ENCODE data around the gene TBCK. TPM values are rescaled to one million over a fixed set of nuclear protein-coding genes. Genes with fewer than 3 reads are reported as not detected.
A peak's percentile ranks its signal among the peaks of the same experiment; 100 is the strongest.

TBCK gene
- total RNA-seq, 1 donor from 2014 or later: 16.3 TPM

DNA sequence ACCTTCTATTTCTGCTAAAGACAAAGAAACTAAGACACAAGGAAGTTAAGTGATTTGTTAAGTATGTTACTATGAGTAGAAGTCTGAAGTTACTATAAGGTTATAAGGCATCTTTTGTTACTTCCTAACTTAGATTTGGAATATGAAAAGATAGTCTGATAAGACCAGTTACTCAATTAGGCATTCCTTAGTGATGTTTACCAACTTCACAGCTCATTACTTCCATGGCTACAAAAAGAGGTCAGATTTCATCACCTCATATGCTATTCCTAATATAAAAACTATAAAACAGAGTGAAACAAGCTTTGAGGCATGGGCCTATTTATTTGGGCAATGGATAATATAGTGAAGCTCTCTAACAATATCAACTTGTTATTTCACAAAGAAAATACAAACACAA, 143.1 kb downstream of the TBCK start:
- TF ChIP-seq, protein P1, sequence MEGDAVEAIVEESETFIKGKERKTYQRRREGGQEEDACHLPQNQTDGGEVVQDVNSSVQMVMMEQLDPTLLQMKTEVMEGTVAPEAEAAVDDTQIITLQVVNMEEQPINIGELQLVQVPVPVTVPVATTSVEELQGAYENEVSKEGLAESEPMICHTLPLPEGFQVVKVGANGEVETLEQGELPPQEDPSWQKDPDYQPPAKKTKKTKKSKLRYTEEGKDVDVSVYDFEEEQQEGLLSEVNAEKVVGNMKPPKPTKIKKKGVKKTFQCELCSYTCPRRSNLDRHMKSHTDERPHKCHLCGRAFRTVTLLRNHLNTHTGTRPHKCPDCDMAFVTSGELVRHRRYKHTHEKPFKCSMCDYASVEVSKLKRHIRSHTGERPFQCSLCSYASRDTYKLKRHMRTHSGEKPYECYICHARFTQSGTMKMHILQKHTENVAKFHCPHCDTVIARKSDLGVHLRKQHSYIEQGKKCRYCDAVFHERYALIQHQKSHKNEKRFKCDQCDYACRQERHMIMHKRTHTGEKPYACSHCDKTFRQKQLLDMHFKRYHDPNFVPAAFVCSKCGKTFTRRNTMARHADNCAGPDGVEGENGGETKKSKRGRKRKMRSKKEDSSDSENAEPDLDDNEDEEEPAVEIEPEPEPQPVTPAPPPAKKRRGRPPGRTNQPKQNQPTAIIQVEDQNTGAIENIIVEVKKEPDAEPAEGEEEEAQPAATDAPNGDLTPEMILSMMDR (IDR thresholded peaks at IDR 0.05; ENCODE audit: insufficient read depth, low read length, severe bottlenecking): no peak
- no peak overlapping the region for H3K4me3 ChIP-seq (ENCODE audit: low read depth, low read length)
- H3K27me3 ChIP-seq (ENCODE audit: control insufficient read depth, insufficient read depth, low read length): no peaks in the 10 kb centered on the region
- FAIRE-seq (no peak), DNase-seq (ENCODE audit: low read depth) (peak; percentile 2)
- peaks cover 1% of the 10 kb centered on the region for H3K36me3 ChIP-seq (ENCODE audit: control insufficient read depth, insufficient read depth, low read length)

DNA sequence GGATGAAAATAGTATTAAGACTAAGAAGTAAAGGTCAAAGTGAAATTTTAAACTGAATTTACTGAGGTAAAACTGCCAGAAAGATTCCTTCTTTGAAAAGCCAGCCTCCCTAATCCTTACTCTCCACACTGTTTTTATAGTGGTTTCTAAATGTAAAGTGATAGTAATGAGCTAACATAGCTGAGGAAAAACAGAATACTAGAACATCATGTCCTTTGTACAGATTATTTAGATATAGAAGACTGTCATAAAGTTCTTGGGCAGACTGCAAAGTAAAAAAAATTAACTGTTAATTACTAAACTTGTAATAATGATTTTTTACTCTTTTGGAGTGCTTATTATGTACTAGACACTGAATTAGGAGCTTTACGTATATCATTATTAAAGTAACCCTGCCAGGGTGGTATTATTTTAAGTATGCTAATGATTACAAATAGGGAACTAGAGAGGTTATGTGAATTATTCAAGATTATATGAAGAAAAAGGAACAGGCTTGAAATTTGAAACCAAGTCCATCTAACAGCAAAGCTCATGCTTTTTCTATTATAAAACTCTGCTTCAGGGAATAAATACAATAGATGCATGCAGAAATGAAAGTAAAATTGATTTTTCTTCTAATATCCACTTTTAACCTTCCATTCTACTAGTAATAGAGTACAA, 150.5 kb downstream of the TBCK start:
- no peak for FAIRE-seq

DNA sequence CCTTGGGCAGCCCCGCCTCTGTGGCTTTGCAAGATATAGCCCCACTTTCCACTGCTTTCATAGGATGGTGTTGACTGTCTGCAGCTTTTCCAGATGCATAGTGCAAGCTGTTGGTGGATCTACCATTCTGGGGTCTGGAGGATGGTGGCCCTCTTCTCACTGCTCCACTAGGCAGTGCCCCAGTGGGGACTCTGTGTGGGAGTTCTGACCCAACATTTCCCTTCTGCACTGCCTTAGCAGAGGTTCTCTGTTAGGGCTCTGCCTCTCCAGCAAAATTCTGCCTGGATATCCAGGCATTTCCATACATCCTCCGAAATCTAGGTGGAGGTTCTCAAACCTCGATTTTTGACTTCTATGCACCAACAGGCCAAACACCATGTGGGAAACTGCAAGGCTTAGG, 153.7 kb downstream of the TBCK start:
- DNase-seq (ENCODE audit: low read depth): no peak
- Histone ChIP-seq H3K4me3 (ENCODE audit: low read depth, low read length) (no peak overlapping the region), H3K27me3 (ENCODE audit: control insufficient read depth, insufficient read depth, low read length) (no peaks in the 10 kb centered on the region), H3K36me3 (ENCODE audit: control insufficient read depth, insufficient read depth, low read length) (no peaks in the 10 kb centered on the region)
- TF ChIP-seq, protein P1 (IDR thresholded peaks at IDR 0.05; ENCODE audit: insufficient read depth, low read length, severe bottlenecking): no peak
- FAIRE-seq: no peak

More for the DNA sequence above, 150.5 kb downstream of the TBCK start:
- Histone ChIP-seq H3K4me3 (ENCODE audit: low read depth, low read length) (no peak overlapping the region), H3K36me3 (ENCODE audit: control insufficient read depth, insufficient read depth, low read length) (peaks cover 1% of the 10 kb centered on the region), H3K27me3 (ENCODE audit: control insufficient read depth, insufficient read depth, low read length) (no peaks in the 10 kb centered on the region)
- TF ChIP-seq, protein P1 (IDR thresholded peaks at IDR 0.05; ENCODE audit: insufficient read depth, low read length, severe bottlenecking): no peak
- DNase-seq (ENCODE audit: low read depth): no peak

DNA sequence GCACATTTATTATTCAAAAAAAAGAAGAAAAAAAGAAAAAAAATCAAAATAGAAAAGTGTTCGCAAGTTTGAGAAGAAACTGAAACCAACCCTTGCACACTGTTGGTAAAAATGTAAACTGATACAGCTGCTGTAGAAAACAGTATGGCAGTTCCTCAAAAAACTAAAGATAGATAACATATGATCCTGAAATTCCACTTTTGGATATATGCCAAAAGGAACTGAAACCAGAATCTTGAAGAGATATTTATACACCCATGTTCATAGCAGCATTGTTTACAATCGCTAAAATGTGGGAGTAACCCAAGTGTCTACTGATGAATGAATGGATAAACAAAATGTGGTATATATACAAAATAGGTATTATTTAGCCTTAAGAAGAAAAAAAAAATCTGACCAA, 155.4 kb downstream of the TBCK start:
- H3K27me3 ChIP-seq (ENCODE audit: control insufficient read depth, insufficient read depth, low read length): no peaks in the 10 kb centered on the region
- FAIRE-seq: no peak

DNA sequence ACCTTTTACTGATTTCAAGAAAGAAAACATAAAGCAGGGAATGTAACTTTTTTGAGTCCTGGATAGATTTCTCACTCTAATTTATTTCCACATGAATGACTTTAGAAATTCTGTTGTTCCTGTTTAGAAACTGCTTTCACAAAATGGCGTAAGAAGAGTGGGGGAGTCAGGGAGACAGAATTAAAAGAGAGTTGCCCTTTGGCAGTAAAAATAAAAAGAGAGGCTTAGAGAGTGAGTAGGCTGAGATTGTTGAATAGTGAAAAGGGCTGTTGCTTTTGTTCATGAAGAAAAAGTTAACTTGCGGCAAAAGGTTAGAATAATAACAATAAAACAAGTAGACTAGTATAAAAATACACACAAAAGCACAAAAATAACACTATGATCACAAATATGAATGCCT, 166.1 kb downstream of the TBCK start:
- Histone ChIP-seq H3K4me3 (ENCODE audit: low read depth, low read length) (no peak overlapping the region), H3K27me3 (ENCODE audit: control insufficient read depth, insufficient read depth, low read length) (no peaks in the 10 kb centered on the region), H3K36me3 (ENCODE audit: control insufficient read depth, insufficient read depth, low read length) (peaks cover 1% of the 10 kb centered on the region)
- TF ChIP-seq, protein P1 (IDR thresholded peaks at IDR 0.05; ENCODE audit: insufficient read depth, low read length, severe bottlenecking): no peak
- FAIRE-seq: no peak
- DNase-seq (ENCODE audit: low read depth): no peak

More for the DNA sequence above, 155.4 kb downstream of the TBCK start:
- DNase-seq (ENCODE audit: low read depth): no peak
- TF ChIP-seq, protein P1 (IDR thresholded peaks at IDR 0.05; ENCODE audit: insufficient read depth, low read length, severe bottlenecking): no peak
- no peaks in the 10 kb centered on the region for H3K36me3 ChIP-seq (ENCODE audit: control insufficient read depth, insufficient read depth, low read length)
- no peak overlapping the region for H3K4me3 ChIP-seq (ENCODE audit: low read depth, low read length)

DNA sequence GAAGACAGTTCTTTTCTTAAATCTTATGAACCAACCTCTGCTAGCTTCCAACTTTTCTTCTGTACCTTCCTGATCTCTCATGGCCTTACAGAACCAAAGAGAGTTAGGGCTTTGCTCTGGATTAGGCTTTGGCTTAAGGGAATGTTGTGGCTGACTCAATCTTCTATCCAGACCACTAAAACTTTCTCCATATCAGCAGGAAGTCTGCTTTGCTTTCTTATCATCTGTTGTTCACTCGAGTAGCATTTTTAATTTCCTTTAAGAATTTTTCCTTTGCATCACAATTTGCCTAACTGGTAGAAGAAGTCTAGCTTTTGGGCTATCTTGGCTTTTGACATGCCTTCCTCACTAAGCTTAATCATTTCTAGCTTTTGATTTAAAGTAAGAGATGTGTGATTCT, 167.0 kb downstream of the TBCK start:
- no peaks in the 10 kb centered on the region for H3K36me3 ChIP-seq (ENCODE audit: control insufficient read depth, insufficient read depth, low read length)
- TF ChIP-seq, protein P1 (IDR thresholded peaks at IDR 0.05; ENCODE audit: insufficient read depth, low read length, severe bottlenecking): no peak
- FAIRE-seq (no peak), DNase-seq (ENCODE audit: low read depth) (no peak)
- H3K4me3 ChIP-seq (ENCODE audit: low read depth, low read length): no peak overlapping the region
- no peaks in the 10 kb centered on the region for H3K27me3 ChIP-seq (ENCODE audit: control insufficient read depth, insufficient read depth, low read length)

Measured in bronchial epithelial cell (primary cell).